Caco-2 (cell line): ENCODE measurements around the gene MYADM. TPM values are rescaled to one million over a fixed set of nuclear protein-coding genes. Genes with fewer than 3 reads are reported as not detected.
"Not testable (repeated sequence)": the region's sequence is repeated elsewhere in the genome, so short reads cannot be mapped to it uniquely, and the experiment has no call there.

Experiments used
- BruUV-seq: library from RNA; stranded (reverse); fragments of 400-500 nt; replicated peaks from 2 replicates; lab custom pipeline; 2021; lab: Mats Ljungman, UMichigan
- CTCF ChIA-PET: fragments of 300-600 bp; sonication (Branson Sonifier 250); formaldehyde crosslinking; loops from one replicate; lab custom pipeline; 2022; ENCODE audit warnings: antibody characterized with exemption; lab: Charles Lee
- POLR2A ChIA-PET: fragments of 300-600 bp; sonication (Branson Sonifier 250); formaldehyde crosslinking; loops from one replicate; lab custom pipeline; 2022; ENCODE audit warnings: antibody characterized with exemption; lab: Charles Lee
- DNase-seq, 2 experiments: peaks; one replicate each; pipeline versions ENCODE4 v3.0.0 to v3.0.0-alpha.2; 2020 to 2022
- H3K27me3 ChIP-seq: replicated peaks from 2 replicates; pipeline ENCODE4 v1.6.0; 2011; ENCODE audit warnings: low read length; ENCODE audit not compliant: control insufficient read depth, insufficient read depth
- H3K36me3 ChIP-seq: 2 replicates; pipeline ENCODE4 v1.5.1; 2011; ENCODE audit warnings: low read length; ENCODE audit not compliant: control insufficient read depth, insufficient read depth
- H3K4me1 ChIP-seq: fragments of 250-450 bp; sonication (Bioruptor Pico); 2 replicates; pipeline ENCODE4 v1.5.1; 2020; ENCODE audit warnings: mild to moderate bottlenecking
- H3K4me3 ChIP-seq: 2 replicates; pipeline ENCODE4 v1.5.1; 2011; ENCODE audit warnings: low read depth, mild to moderate bottlenecking, control low read depth, low read length
- H3K9me3 ChIP-seq: fragments of 250-450 bp; sonication (Bioruptor Pico); 2 replicates; pipeline ENCODE4 v1.5.1; 2020; ENCODE audit warnings: mild to moderate bottlenecking, moderate library complexity
- H3K27ac Mint-ChIP-seq: one replicate; pipeline ENCODE4 v1.8.0; 2022; ENCODE audit warnings: mixed read lengths; ENCODE audit not compliant: unreplicated experiment
- H3K27me3 Mint-ChIP-seq: one replicate; pipeline ENCODE4 v1.8.0; 2022; ENCODE audit warnings: mixed read lengths; ENCODE audit not compliant: insufficient read depth, unreplicated experiment
- H3K36me3 Mint-ChIP-seq: one replicate; pipeline ENCODE4 v1.8.0; 2022; ENCODE audit warnings: mild to moderate bottlenecking, mixed read lengths; ENCODE audit not compliant: insufficient read depth, unreplicated experiment
- H3K4me1 Mint-ChIP-seq: one replicate; pipeline ENCODE4 v1.8.0; 2022; ENCODE audit warnings: low read depth, mixed read lengths; ENCODE audit not compliant: unreplicated experiment
- H3K4me3 Mint-ChIP-seq: one replicate; pipeline ENCODE4 v1.8.0; 2022; ENCODE audit warnings: mild to moderate bottlenecking, moderate library complexity, mixed read lengths; ENCODE audit not compliant: unreplicated experiment
- H3K9me3 Mint-ChIP-seq: one replicate; pipeline ENCODE4 v1.8.0; 2022; ENCODE audit warnings: mixed read lengths; ENCODE audit not compliant: unreplicated experiment
- CTCF ChIP-seq, 2 experiments: fragments of 200-600 bp in 1 of 2; IDR thresholded peaks; 1 replicate in 1 of 2; 2 replicates in 1 of 2; pipeline versions ENCODE4 v1.5.1 to v1.8.0; 2011 to 2022; ENCODE audit warnings: antibody characterized with exemption in 1 of 2, control low read depth in 1 of 2, inconsistent platforms in 1 of 2, low read depth in 1 of 2, low read length in 1 of 2, mild to moderate bottlenecking in 1 of 2, moderate library complexity in 1 of 2; ENCODE audit not compliant: insufficient read depth in 1 of 2, severe bottlenecking in 1 of 2, unreplicated experiment in 1 of 2
- intact Hi-C: fragments of 100-400 bp; cut with micrococcal nuclease; formaldehyde crosslinking; loops from one replicate; pipeline ENCODE4 v1.10.0; 2022; ENCODE audit not compliant: unreplicated experiment
- total RNA-seq: library from RNA; stranded (reverse); gene quantifications from 2 replicates; pipeline ENCODE4 v1.2.3, GENCODE V29; 2022

The MYADM gene
- total RNA-seq, 1 experiment from 2014 or later, result 115 TPM

- DNase-seq, result no peak
- Histone ChIP-seq H3K4me1 (no peaks in the 10 kb centered on the region), H3K27me3 (no peaks in the 10 kb centered on the region), H3K36me3 (no peaks in the 10 kb centered on the region), H3K4me3 (no peak overlapping the region), H3K9me3 (no peaks in the 10 kb centered on the region)
- ChIA-PET CTCF (interaction anchor here (0.7 to 2.0 kb wide), 2 partner anchors 203 to 276 kb away, joined by 3 to 4 read pairs; no protein-coding TSS in a partner anchor), POLR2A (no interaction called here)
- BruUV-seq, result no TSS peak
- Mint-ChIP-seq H3K9me3 (no peaks in the 10 kb centered on the region), H3K4me1 (peaks cover 7% of the 10 kb centered on the region), H3K36me3 (peaks cover 6% of the 10 kb centered on the region), H3K27ac (no peak overlapping the region), H3K27me3 (no peaks in the 10 kb centered on the region), H3K4me3 (no peak overlapping the region)
- no peak for TF ChIP-seq CTCF (IDR thresholded peaks at IDR 0.05; ENCODE audit: insufficient read depth in 1 of 2, low read depth in 1 of 2, low read length in 1 of 2, severe bottlenecking in 1 of 2, unreplicated experiment in 1 of 2)
- intact Hi-C loops, result no loop called here
These were observed 40.8 kb upstream of the MYADM start for GRCh38 chr19:53826876-53827275.

- H3K9me3 ChIP-seq, result no peaks in the 10 kb centered on the region
- H3K4me1 ChIP-seq, result no peaks in the 10 kb centered on the region
- no peak overlapping the region for H3K4me3 Mint-ChIP-seq
- DNase-seq, result no peak
- H3K4me1 Mint-ChIP-seq, result peaks cover 12% of the 10 kb centered on the region
- no peaks in the 10 kb centered on the region for H3K27me3 Mint-ChIP-seq
- intact Hi-C loops, result no loop called here
- ChIA-PET POLR2A (no interaction called here), CTCF (no interaction called here)
- no peaks in the 10 kb centered on the region for H3K9me3 Mint-ChIP-seq
- no peak overlapping the region for H3K27ac Mint-ChIP-seq
- no peaks in the 10 kb centered on the region for H3K36me3 ChIP-seq
- H3K36me3 Mint-ChIP-seq, result peaks cover 4% of the 10 kb centered on the region
- no peak overlapping the region for H3K4me3 ChIP-seq
- BruUV-seq, result no TSS peak
- no peaks in the 10 kb centered on the region for H3K27me3 ChIP-seq
- no peak for TF ChIP-seq CTCF (IDR thresholded peaks at IDR 0.05; ENCODE audit: insufficient read depth in 1 of 2, low read depth in 1 of 2, low read length in 1 of 2, severe bottlenecking in 1 of 2, unreplicated experiment in 1 of 2)
These were observed 39.2 kb upstream of the MYADM start for GRCh38 chr19:53828531-53828930.

- BruUV-seq, H3K4me1 Mint-ChIP-seq, H3K36me3 Mint-ChIP-seq, H3K4me3 Mint-ChIP-seq, DNase-seq, POLR2A ChIA-PET, H3K9me3 Mint-ChIP-seq, CTCF ChIA-PET, H3K36me3 ChIP-seq, H3K4me3 ChIP-seq, H3K27me3 ChIP-seq, H3K9me3 ChIP-seq, H3K4me1 ChIP-seq, intact Hi-C loops, H3K27me3 Mint-ChIP-seq: not testable (repeated sequence)
- peak overlapping the region; percentile 33 for H3K27ac Mint-ChIP-seq
These were observed 34.8 kb upstream of the MYADM start for GRCh38 chr19:53832861-53833260.

GRCh38 chr19:53838446-53838845 is 29.2 kb upstream of the MYADM start:
- H3K4me1 Mint-ChIP-seq, H3K4me3 ChIP-seq, H3K4me1 ChIP-seq, H3K9me3 Mint-ChIP-seq, H3K36me3 Mint-ChIP-seq, DNase-seq, H3K27me3 ChIP-seq, H3K27me3 Mint-ChIP-seq, H3K9me3 ChIP-seq, H3K4me3 Mint-ChIP-seq, H3K36me3 ChIP-seq, POLR2A ChIA-PET, CTCF ChIA-PET, BruUV-seq, intact Hi-C loops: not testable (repeated sequence)
- peak overlapping the region; percentile 42 for H3K27ac Mint-ChIP-seq

- H3K36me3 Mint-ChIP-seq, H3K36me3 ChIP-seq, H3K27me3 ChIP-seq, H3K9me3 Mint-ChIP-seq, BruUV-seq, H3K4me1 ChIP-seq, H3K9me3 ChIP-seq, H3K27me3 Mint-ChIP-seq, DNase-seq, CTCF ChIA-PET, H3K4me1 Mint-ChIP-seq, H3K4me3 ChIP-seq, H3K4me3 Mint-ChIP-seq, POLR2A ChIA-PET, H3K27ac Mint-ChIP-seq: not testable (repeated sequence)
- intact Hi-C loops, result loop anchor here (5.0 kb wide), 1 partner anchor 643 kb away; no protein-coding TSS in a partner anchor
These were observed 27.4 kb upstream of the MYADM start for GRCh38 chr19:53840241-53840640.

- BruUV-seq, H3K27ac Mint-ChIP-seq, H3K27me3 ChIP-seq, H3K4me3 Mint-ChIP-seq, H3K36me3 ChIP-seq, DNase-seq, H3K4me1 ChIP-seq, H3K9me3 Mint-ChIP-seq, H3K4me1 Mint-ChIP-seq, H3K9me3 ChIP-seq, H3K27me3 Mint-ChIP-seq, POLR2A ChIA-PET, H3K36me3 Mint-ChIP-seq, H3K4me3 ChIP-seq: not testable (repeated sequence)
- intact Hi-C loops, result loop anchor here (5.0 kb wide), 1 partner anchor 644 kb away; no protein-coding TSS in a partner anchor
- CTCF ChIA-PET, result interaction anchor here (0.7 to 1.0 kb wide), 2 partner anchors 174 to 201 kb away, joined by 3 read pairs; no protein-coding TSS in a partner anchor
These were observed 26.8 kb upstream of the MYADM start for GRCh38 chr19:53840914-53841313.
